Neural progenitor cell (in vitro differentiated cells): ENCODE data around the gene NRSN2.

ENCODE experiments used
- CTCF ChIP-seq: fragments of 200-600 bp; sonication (generic); IDR thresholded peaks from 2 replicates; pipeline ENCODE4 v1.5.1; 2017; ENCODE audit warnings: antibody characterized with exemption, mild to moderate bottlenecking
- EZH2phosphoT487 ChIP-seq: fragments of 200-600 bp; sonication (generic); IDR thresholded peaks from 2 replicates; pipeline ENCODE4 v1.6.1; 2017; ENCODE audit warnings: antibody characterized with exemption

GRCh38 chr20:308427-309038 lies 38.4 kb upstream of the NRSN2 start:
- TF ChIP-seq CTCF (no peak), EZH2phosphoT487 (no peak)
